Large intestine (tissue), 3 donors: ENCODE results near the gene WASHC3. TPM values are rescaled to one million over a fixed set of nuclear protein-coding genes. Genes with fewer than 3 reads are reported as not detected.

Experiments
- DNase-seq, 2 donors: peaks; one replicate each; pipeline versions ENCODE4 v3.0.0 to v3.0.0-alpha.2; 2013
- H3K27ac ChIP-seq: one replicate; pipeline ENCODE4 v1.5.1; 2013; ENCODE audit warnings: low read length
- H3K27me3 ChIP-seq: 2 replicates; pipeline ENCODE4 v1.6.1; 2013; ENCODE audit warnings: low read length; ENCODE audit not compliant: control insufficient read depth, insufficient read depth
- H3K36me3 ChIP-seq: 2 replicates; pipeline ENCODE4 v1.6.1; 2013; ENCODE audit warnings: low read length; ENCODE audit not compliant: control insufficient read depth, insufficient read depth
- H3K4me1 ChIP-seq: one replicate; pipeline ENCODE4 v1.6.1; 2013; ENCODE audit warnings: low read length; ENCODE audit not compliant: control insufficient read depth, insufficient read depth
- H3K4me3 ChIP-seq: one replicate; pipeline ENCODE4 v1.5.1; 2013; ENCODE audit warnings: low read length
- H3K9me3 ChIP-seq: one replicate; pipeline ENCODE4 v1.6.1; 2013; ENCODE audit warnings: mild to moderate bottlenecking, low read depth, low read length, moderate library complexity; ENCODE audit not compliant: control insufficient read depth
- WGBS: methylation state at CpG from one replicate; pipeline ENCODE4 v1.1.5; 2013; ENCODE audit warnings: low lambda C conversion rate; ENCODE audit not compliant: insufficient coverage; 5-methylcytosine and 5-hydroxymethylcytosine counted together
- polyA plus RNA-seq: library from polyadenylated mRNA; unstranded; fragments of 120-200 nt; gene quantifications from one replicate; pipeline ENCODE4 v1.2.1, GENCODE V29; 2013

WASHC3 gene
- polyA plus RNA-seq, 1 donor = 39.9 TPM

- DNase-seq = no peak
- 83% methylated on average over 1 of the region's 5 CpGs for WGBS
- Histone ChIP-seq H3K9me3 (no peaks in the 10 kb centered on the region), H3K27ac (no peak overlapping the region), H3K27me3 (no peaks in the 10 kb centered on the region), H3K4me3 (no peak overlapping the region), H3K4me1 (no peaks in the 10 kb centered on the region), H3K36me3 (no peaks in the 10 kb centered on the region)
Measured at GRCh38 chr12:101982307-101982706, 79.5 kb downstream of the WASHC3 start.

- H3K4me3 ChIP-seq = no peak overlapping the region
- DNase-seq = no peak
- H3K9me3 ChIP-seq = no peaks in the 10 kb centered on the region
- H3K27ac ChIP-seq = no peak overlapping the region
- no peaks in the 10 kb centered on the region for H3K27me3 ChIP-seq
- whole genome bisulfite sequencing = no CpG with 5 or more reads among the region's 2 CpGs
- no peaks in the 10 kb centered on the region for H3K4me1 ChIP-seq
- H3K36me3 ChIP-seq = no peaks in the 10 kb centered on the region
Measured at GRCh38 chr12:101981868-101982267, 79.9 kb downstream of the WASHC3 start.

- Histone ChIP-seq H3K36me3 (no peaks in the 10 kb centered on the region), H3K27ac (no peak overlapping the region), H3K9me3 (no peaks in the 10 kb centered on the region), H3K4me1 (no peaks in the 10 kb centered on the region), H3K27me3 (no peaks in the 10 kb centered on the region), H3K4me3 (no peak overlapping the region)
- no CpG with 5 or more reads among the region's 1 CpG for WGBS
- no peak for DNase-seq
Measured at GRCh38 chr12:101968770-101969169, 93.0 kb downstream of the WASHC3 start.

GRCh38 chr12:101967506-101967905 lies 94.3 kb downstream of the WASHC3 start:
- Histone ChIP-seq H3K27ac (no peak overlapping the region), H3K36me3 (no peaks in the 10 kb centered on the region), H3K4me1 (no peaks in the 10 kb centered on the region), H3K9me3 (no peaks in the 10 kb centered on the region), H3K27me3 (no peaks in the 10 kb centered on the region), H3K4me3 (no peak overlapping the region)
- WGBS = no CpG with 5 or more reads among the region's 4 CpGs
- DNase-seq = no peak

GRCh38 chr12:101966496-101966895 lies 95.3 kb downstream of the WASHC3 start:
- no peaks in the 10 kb centered on the region for H3K4me1 ChIP-seq
- H3K4me3 ChIP-seq = no peak overlapping the region
- no peak overlapping the region for H3K27ac ChIP-seq
- no peak for DNase-seq
- H3K9me3 ChIP-seq = no peaks in the 10 kb centered on the region
- H3K36me3 ChIP-seq = no peaks in the 10 kb centered on the region
- 100% methylated on average over 1 of the region's 1 CpG for WGBS
- no peaks in the 10 kb centered on the region for H3K27me3 ChIP-seq

- Histone ChIP-seq H3K9me3 (no peaks in the 10 kb centered on the region), H3K27me3 (no peaks in the 10 kb centered on the region), H3K4me1 (no peaks in the 10 kb centered on the region), H3K27ac (no peak overlapping the region), H3K36me3 (no peaks in the 10 kb centered on the region), H3K4me3 (no peak overlapping the region)
- no CpG with 5 or more reads among the region's 1 CpG for WGBS
- no peak for DNase-seq
Measured at GRCh38 chr12:101963697-101964096, 98.1 kb downstream of the WASHC3 start.

Other genes starting within 250 kb of the WASHC3 start
- gene GNPTAB, start 231.0 kb downstream of the WASHC3 start, polyA plus RNA-seq = 41.1 TPM
- gene DRAM1, start 184.4 kb downstream of the WASHC3 start, polyA plus RNA-seq = 7.8 TPM
- gene NUP37, start 58.1 kb upstream of the WASHC3 start, polyA plus RNA-seq = 27.2 TPM
- gene PARPBP, start 58.2 kb upstream of the WASHC3 start, polyA plus RNA-seq = 9.3 TPM
- 0.18 TPM for gene PMCH, start 135.8 kb upstream of the WASHC3 start, polyA plus RNA-seq